HepG2 (cell line): ENCODE results near the gene TAF11L3. TPM values are rescaled to one million over a fixed set of nuclear protein-coding genes. Genes with fewer than 3 reads are reported as not detected.
"Not testable (repeated sequence)": the region's sequence is repeated elsewhere in the genome, so short reads cannot be mapped to it uniquely, and the experiment has no call there.

ENCODE experiments used
- ATAC-seq: fragments of 200-7000 bp; cut with Tn5 transposase; 3 replicates; pipeline ENCODE4 v1.9.1; 2020; ENCODE audit warnings: mild to moderate bottlenecking, moderate library complexity
- BruUV-seq: library from RNA; stranded (reverse); fragments of 400-500 nt; replicated peaks from 2 replicates; lab custom pipeline; 2021; lab: Mats Ljungman, UMichigan
- CTCF ChIA-PET: fragments of 300-600 bp; formaldehyde crosslinking; extraction: SDS; loops from one replicate; lab custom pipeline; 2021; ENCODE audit warnings: low total read pairs, inconsistent platforms, low intra/inter-chr PET ratio; lab: Yijun Ruan, JAX
- POLR2A ChIA-PET: fragments of 350-600 bp; sonication (Branson Sonifier 250); formaldehyde crosslinking; loops from one replicate; lab custom pipeline; 2020; ENCODE audit warnings: antibody characterized with exemption, inconsistent platforms; lab: Yijun Ruan, JAX
- DNase-seq: peaks from one replicate; pipeline ENCODE4 v3.0.0-alpha.2; 2015; ENCODE audit warnings: low spot score
- FAIRE-seq: peaks from 3 replicates; lab custom pipeline; 2011; peaks lifted over from hg19 to GRCh38; lab: Jason Lieb, UNC
- H2AFZ ChIP-seq: one replicate; pipeline ENCODE4 v1.6.1; 2011; ENCODE audit warnings: low read length, inconsistent platforms
- H3K27ac ChIP-seq: fragments of 300-600 bp; 3 replicates; pipeline ENCODE4 v1.8.0; 2011; ENCODE audit warnings: mixed run types, mild to moderate bottlenecking, mixed read lengths, low read length, inconsistent platforms; ENCODE audit not compliant: insufficient read depth; ENCODE audit errors: extremely low read length
- H3K27me3 ChIP-seq, 2 experiments: fragments of 200-600 bp in 1 of 2; 2 replicates in 1 of 2; 3 replicates in 1 of 2; pipeline versions ENCODE4 v1.6.0 to v1.8.0; 2011; ENCODE audit warnings: low read length in 2 of 2, mild to moderate bottlenecking in 2 of 2, moderate library complexity in 2 of 2, inconsistent platforms in 1 of 2; ENCODE audit not compliant: insufficient read depth in 2 of 2, control insufficient read depth in 1 of 2
- H3K36me3 ChIP-seq, 2 experiments: fragments of 200-600 bp in 1 of 2; replicated peaks in 1 of 2; 2 replicates in 1 of 2; 3 replicates in 1 of 2; pipeline versions ENCODE4 v1.5.1 to v1.8.0; 2011; ENCODE audit warnings: low read length in 2 of 2, inconsistent platforms in 1 of 2; ENCODE audit not compliant: insufficient read depth in 2 of 2, control insufficient read depth in 1 of 2
- H3K4me1 ChIP-seq: 2 replicates; pipeline ENCODE4 v1.5.1; 2012; ENCODE audit warnings: low read length, inconsistent platforms; ENCODE audit not compliant: insufficient read depth
- H3K4me2 ChIP-seq: 2 replicates; pipeline ENCODE4 v1.6.0; 2011; ENCODE audit warnings: low read depth, low read length, inconsistent platforms
- H3K4me3 ChIP-seq, 3 experiments: fragments of 200-600 bp in 1 of 3; sonication (generic), shearing (Covaris generic) in 1 of 3; replicated peaks in 1 of 3; 2 replicates each; pipeline ENCODE4 v1.5.1; 2011 to 2016; ENCODE audit warnings: low read length in 3 of 3, inconsistent platforms in 2 of 3, low read depth in 2 of 3, mild to moderate bottlenecking in 2 of 3, control low read depth in 1 of 3, mixed read lengths in 1 of 3; ENCODE audit not compliant: insufficient read depth in 1 of 3
- H3K79me2 ChIP-seq: one replicate; pipeline ENCODE4 v1.6.1; 2011; ENCODE audit warnings: low read length, inconsistent platforms; ENCODE audit not compliant: insufficient read depth
- H3K9ac ChIP-seq: 2 replicates; pipeline ENCODE4 v1.6.0; 2011; ENCODE audit warnings: mild to moderate bottlenecking, low read depth, low read length, inconsistent platforms; ENCODE audit not compliant: insufficient read depth
- H3K9me3 ChIP-seq: 2 replicates; pipeline ENCODE4 v1.5.1; 2012; ENCODE audit warnings: mild to moderate bottlenecking, low read length
- H4K20me1 ChIP-seq: 2 replicates; pipeline ENCODE4 v1.6.0; 2011; ENCODE audit warnings: inconsistent platforms, mild to moderate bottlenecking, low read length, moderate library complexity; ENCODE audit not compliant: insufficient read depth
- GPBP1L1 ChIP-seq: sonication (generic); formaldehyde crosslinking; IDR thresholded peaks from 2 replicates; pipeline ENCODE4 v1.5.0; 2020; ENCODE audit warnings: mild to moderate bottlenecking, missing genetic modification reagents
- PHF20 ChIP-seq: sonication (generic); formaldehyde crosslinking; IDR thresholded peaks from 2 replicates; pipeline ENCODE4 v1.5.0; 2020; ENCODE audit warnings: mild to moderate bottlenecking, missing genetic modification reagents
- ZEB1 ChIP-seq: IDR thresholded peaks from 2 replicates; pipeline ENCODE4 v1.6.1; 2012; ENCODE audit warnings: mild to moderate bottlenecking, low read depth, inconsistent platforms; ENCODE audit not compliant: insufficient replicate concordance
- WGBS: methylation state at CpG from one replicate; pipeline ENCODE4 v1.1.6; 2017; ENCODE audit warnings: low lambda C conversion rate; 5-methylcytosine and 5-hydroxymethylcytosine counted together
- in situ Hi-C: cut with HindIII; loops from 2 replicates; pipeline ENCODE4 v1.10.0; 2017; ENCODE audit warnings: low pct_unique_long_range_greater_than_20kb; ENCODE audit not compliant: extremely low pct_ligation_motif_present
- intact Hi-C: fragments of 100-400 bp; cut with micrococcal nuclease; formaldehyde crosslinking; loops from one replicate; pipeline ENCODE4 v1.10.0; 2022; ENCODE audit not compliant: unreplicated experiment
- polyA plus RNA-seq, 8 experiments: library from polyadenylated mRNA; depleted of rRNA in 3 of 8; stranded (reverse) in 7 of 8; unstranded in 1 of 8; fragments of >200 nt; fragmentation: Illumina TruSeq in 4 of 8; extraction: Trizol in 4 of 8; gene quantifications; 2 replicates each; pipeline versions ENCODE4 v1.2.1 to v1.2.3, GENCODE V29; 2011 to 2016; ENCODE audit warnings: low read depth in 4 of 8, missing spikeins in 1 of 8, mixed read lengths in 1 of 8; ENCODE audit not compliant: insufficient read depth in 1 of 8
- total RNA-seq, 5 experiments: library from RNA; depleted of rRNA; stranded (reverse); fragments of >200 nt; fragmentation: Illumina TruSeq; extraction: Trizol; gene quantifications; 2 replicates each; pipeline ENCODE4 v1.2.3, GENCODE V29; 2016; ENCODE audit warnings: low read depth in 1 of 5

Gene TAF11L3
- total and polyA plus RNA-seq, 2 of the 13 experiments (the other 11 are each of a cell fraction or from before 2014, with no cell fraction given): not detected

- TF ChIP-seq ZEB1: no peak
These were observed 25.4 kb upstream of the TAF11L3 start (continued) for GRCh38 chr5:17492770-17493169.

GRCh38 chr5:17497446-17497845, 20.7 kb upstream of the TAF11L3 start:
- 0% methylated on average over 2 of the region's 4 CpGs for WGBS
- no peak for FAIRE-seq
- H3K27me3 ChIP-seq: no peaks in the 10 kb centered on the region
- ATAC-seq: no peak
- ChIA-PET POLR2A (no interaction called here), CTCF (no interaction called here)
- no peaks in the 10 kb centered on the region for H3K36me3 ChIP-seq
- H3K4me2 ChIP-seq: no peak overlapping the region
- in situ Hi-C loops: no loop called here
- no peak for TF ChIP-seq GPBP1L1
- no peak for TF ChIP-seq PHF20 (CRISPR knock-in tag)
- TF ChIP-seq, all 625 proteins: peak for 0
- Histone ChIP-seq H3K27ac (no peak overlapping the region), H4K20me1 (no peaks in the 10 kb centered on the region), H2AFZ (no peak overlapping the region), H3K9me3 (no peaks in the 10 kb centered on the region), H3K79me2 (no peaks in the 10 kb centered on the region), H3K9ac (no peak overlapping the region), H3K4me3 (no peak overlapping the region), H3K4me1 (no peaks in the 10 kb centered on the region)
- no peak for DNase-seq
- intact Hi-C loops: no loop called here
- no TSS peak for BruUV-seq

GRCh38 chr5:17497931-17498330, 20.2 kb upstream of the TAF11L3 start, which contains the start of gene TAF11L2:
Gene TAF11L2, plus strand, starts transcription at chr5:17498231.
- H3K4me3 ChIP-seq, H3K27me3 ChIP-seq, H3K36me3 ChIP-seq, H3K9ac ChIP-seq, DNase-seq, BruUV-seq, POLR2A ChIA-PET, H2AFZ ChIP-seq, H3K79me2 ChIP-seq, FAIRE-seq, H3K4me2 ChIP-seq, intact Hi-C loops, H4K20me1 ChIP-seq, ATAC-seq, H3K27ac ChIP-seq, H3K4me1 ChIP-seq, in situ Hi-C loops, CTCF ChIA-PET, H3K9me3 ChIP-seq: not testable (repeated sequence)
- 4% methylated on average over 8 of the region's 8 CpGs for WGBS
